Measurements from ENCODE around the gene CEMP1. TPM values are rescaled to one million over a fixed set of nuclear protein-coding genes. Genes with fewer than 3 reads are reported as not detected.

The CEMP1 gene
- total RNA-seq: 0.12 TPM in 1 of 2 replicates, not detected in the other

GRCh38 chr16:2531371-2531695, at the start of gene CEMP1:
Gene CEMP1 (minus strand): TSS chr16:2531408. CDS start chr16:2531073, 335 bp downstream.

GRCh38 chr16:2537451-2538379, 6.5 kb upstream of the CEMP1 start, which contains the start of gene PDPK1:
Gene PDPK1 (plus strand): TSS chr16:2538021. CDS start chr16:2538113, 92 bp downstream.

GRCh38 chr16:2520097-2520783, 11.0 kb downstream of the CEMP1 start, which contains the start of gene AMDHD2:
Gene AMDHD2 (plus strand): TSS chr16:2520371. CDS start chr16:2520459, 88 bp downstream.

GRCh38 chr16:2513405-2514332, 17.5 kb downstream of the CEMP1 start, which contains the start of gene ATP6V0C:
Gene ATP6V0C (plus strand): TSS chr16:2513952. CDS start chr16:2514104, 152 bp downstream.

Other genes starting within 250 kb of the CEMP1 start
- gene ABCA3, start 190.7 kb downstream of the CEMP1 start, total RNA-seq: 8.4 and 11.1 TPM in 2 replicates
- gene CCNF, start 102.0 kb downstream of the CEMP1 start, total RNA-seq: 9.5 and 17.3 TPM in 2 replicates
- 2.7 and 6.1 TPM in 2 replicates for gene TEDC2, start 71.3 kb downstream of the CEMP1 start, total RNA-seq
- 0.31 and 0.40 TPM in 2 replicates for gene NTN3, start 60.1 kb downstream of the CEMP1 start, total RNA-seq
- 10.3 and 12.0 TPM in 2 replicates for gene TBC1D24, start 56.3 kb downstream of the CEMP1 start, total RNA-seq
- 10.4 and 11.9 TPM in 2 replicates for gene ATP6V0C, start 17.5 kb downstream of the CEMP1 start, total RNA-seq
- 44.6 and 52.2 TPM in 2 replicates for gene AMDHD2, start 11.0 kb downstream of the CEMP1 start, total RNA-seq
- 18.4 and 21.1 TPM in 2 replicates for gene PDPK1, start 6.6 kb upstream of the CEMP1 start, total RNA-seq
- gene KCTD5, start 151.1 kb upstream of the CEMP1 start, total RNA-seq: 22.5 and 24.8 TPM in 2 replicates
- 0.56 and 0.92 TPM in 2 replicates for gene PRSS27, start 188.8 kb upstream of the CEMP1 start, total RNA-seq
- 41.4 and 47.7 TPM in 2 replicates for gene SRRM2, start 221.2 kb upstream of the CEMP1 start, total RNA-seq
- 355 and 449 TPM in 2 replicates for gene ELOB, start 245.9 kb upstream of the CEMP1 start, total RNA-seq